HepG2 (cell line): ENCODE measurements around the gene ZNF174. TPM values are rescaled to one million over a fixed set of nuclear protein-coding genes. Genes with fewer than 3 reads are reported as not detected.

Experiments used
- ASH2L ChIP-seq: fragments of 300-600, 200-600 bp; sonication (generic); IDR thresholded peaks from 2 replicates; pipeline ENCODE4 v1.7.0; 2017; ENCODE audit warnings: low read depth, mild to moderate bottlenecking, moderate library complexity, mixed read lengths, low read length; ENCODE audit not compliant: insufficient read length
- ATF7-NPFF ChIP-seq: sonication (generic); formaldehyde crosslinking; IDR thresholded peaks from 2 replicates; pipeline ENCODE4 v1.8.1; 2023; ENCODE audit warnings: mild to moderate bottlenecking, low read depth, missing genetic modification reagents, moderate library complexity
- HMG20B ChIP-seq: conservative IDR thresholded peaks from 2 replicates; pipeline ENCODE4 v1.6.1; 2016; ENCODE audit warnings: missing genetic modification reagents, missing compliant biosample characterization
- HNF4G ChIP-seq, 2 experiments: sonication (generic) in 1 of 2; formaldehyde crosslinking in 1 of 2; IDR thresholded peaks; 2 replicates each; pipeline versions ENCODE4 v1.4.0 to v1.6.1; 2011 to 2020; ENCODE audit warnings: borderline replicate concordance in 2 of 2, low read depth in 2 of 2, mild to moderate bottlenecking in 2 of 2, low read length in 1 of 2, missing genetic modification reagents in 1 of 2, moderate library complexity in 1 of 2
- IRF9 ChIP-seq: sonication (generic); formaldehyde crosslinking; IDR thresholded peaks from 2 replicates; pipeline ENCODE4 v1.8.0; 2022; ENCODE audit warnings: missing genetic modification reagents, mild to moderate bottlenecking, borderline replicate concordance
- KAT2B ChIP-seq: fragments of 150-350 bp; IDR thresholded peaks from 2 replicates; pipeline ENCODE4 v1.6.1; 2014; ENCODE audit warnings: low read depth, low read length, borderline replicate concordance
- MAZ ChIP-seq, 2 experiments: sonication (generic) in 1 of 2; formaldehyde crosslinking in 1 of 2; IDR thresholded peaks; 2 replicates each; pipeline versions ENCODE4 v1.5.0 to v1.6.1; 2012 to 2020; ENCODE audit warnings: low read depth in 2 of 2, mild to moderate bottlenecking in 2 of 2, borderline replicate concordance in 1 of 2, improper control_type of control experiment in 1 of 2, low read length in 1 of 2, missing genetic modification reagents in 1 of 2, moderate library complexity in 1 of 2
- PITX1 ChIP-seq: sonication (generic); formaldehyde crosslinking; IDR thresholded peaks from 2 replicates; pipeline ENCODE4 v1.5.1; 2020; ENCODE audit warnings: mild to moderate bottlenecking, missing genetic modification reagents
- REPIN1 ChIP-seq: sonication (generic); formaldehyde crosslinking; IDR thresholded peaks from 2 replicates; pipeline ENCODE4 v1.8.0; 2022; ENCODE audit warnings: missing genetic modification reagents, low read depth, mild to moderate bottlenecking, borderline replicate concordance
- SOX6 ChIP-seq, 2 experiments: fragments of 450-650 bp in 1 of 2; sonication (generic) in 1 of 2; formaldehyde crosslinking in 1 of 2; IDR thresholded peaks; 2 replicates each; pipeline versions ENCODE4 v1.4.0 to v1.6.1; 2017 to 2020; ENCODE audit warnings: antibody characterized with exemption in 1 of 2, mild to moderate bottlenecking in 1 of 2, missing genetic modification reagents in 1 of 2
- ZC3H4 ChIP-seq: sonication (generic); formaldehyde crosslinking; IDR thresholded peaks from 2 replicates; pipeline ENCODE4 v1.4.0; 2020; ENCODE audit warnings: missing genetic modification reagents, borderline replicate concordance
- ZIK1 ChIP-seq: sonication (generic); formaldehyde crosslinking; IDR thresholded peaks from 2 replicates; pipeline ENCODE4 v1.5.0; 2020; ENCODE audit warnings: mild to moderate bottlenecking, low read depth, missing genetic modification reagents, borderline replicate concordance
- ZNF737 ChIP-seq: sonication (generic); formaldehyde crosslinking; IDR thresholded peaks from 2 replicates; pipeline ENCODE4 v1.5.0; 2020; ENCODE audit warnings: missing genetic modification reagents, mild to moderate bottlenecking, borderline replicate concordance
- polyA plus RNA-seq, 8 experiments: library from polyadenylated mRNA; depleted of rRNA in 3 of 8; stranded (reverse) in 7 of 8; unstranded in 1 of 8; fragments of >200 nt; fragmentation: Illumina TruSeq in 4 of 8; extraction: Trizol in 4 of 8; gene quantifications; 2 replicates each; pipeline versions ENCODE4 v1.2.1 to v1.2.3, GENCODE V29; 2011 to 2016; ENCODE audit warnings: low read depth in 4 of 8, missing spikeins in 1 of 8, mixed read lengths in 1 of 8; ENCODE audit not compliant: insufficient read depth in 1 of 8
- total RNA-seq, 5 experiments: library from RNA; depleted of rRNA; stranded (reverse); fragments of >200 nt; fragmentation: Illumina TruSeq; extraction: Trizol; gene quantifications; 2 replicates each; pipeline ENCODE4 v1.2.3, GENCODE V29; 2016; ENCODE audit warnings: low read depth in 1 of 5
- TF ChIP-seq, protein P1 (sequence below): sonication (generic); formaldehyde crosslinking; IDR thresholded peaks from 2 replicates; pipeline ENCODE4 v1.5.0; 2020; ENCODE audit warnings: missing genetic modification reagents
- TF ChIP-seq, protein P2 (sequence below), 2 experiments: sonication (generic) in 1 of 2; formaldehyde crosslinking in 1 of 2; IDR thresholded peaks; 2 replicates each; pipeline versions ENCODE4 v1.5.1 to v1.6.1; 2011 to 2020; ENCODE audit warnings: borderline replicate concordance in 1 of 2, low read depth in 1 of 2, low read length in 1 of 2, mild to moderate bottlenecking in 1 of 2, missing genetic modification reagents in 1 of 2, moderate library complexity in 1 of 2
- TF ChIP-seq, protein P3 (sequence below): sonication (generic); formaldehyde crosslinking; IDR thresholded peaks from 2 replicates; pipeline ENCODE4 v1.5.1; 2020; ENCODE audit warnings: missing genetic modification reagents, mild to moderate bottlenecking, borderline replicate concordance
- TF ChIP-seq, protein P4 (sequence below): sonication (generic); formaldehyde crosslinking; IDR thresholded peaks from 2 replicates; pipeline ENCODE4 v1.8.0; 2022; ENCODE audit warnings: mild to moderate bottlenecking, missing genetic modification reagents, borderline replicate concordance

Gene ZNF174
- total and polyA plus RNA-seq, 2 of the 13 experiments (the other 11 are each of a cell fraction or from before 2014, with no cell fraction given), result 8.3 to 10.6 TPM

GRCh38 chr16:3458852-3459361 is 57.9 kb downstream of the ZNF174 start (continued):
- no peak; the same call in 1 of the 2 replicates for TF ChIP-seq ZNF737
- TF ChIP-seq, protein P1, sequence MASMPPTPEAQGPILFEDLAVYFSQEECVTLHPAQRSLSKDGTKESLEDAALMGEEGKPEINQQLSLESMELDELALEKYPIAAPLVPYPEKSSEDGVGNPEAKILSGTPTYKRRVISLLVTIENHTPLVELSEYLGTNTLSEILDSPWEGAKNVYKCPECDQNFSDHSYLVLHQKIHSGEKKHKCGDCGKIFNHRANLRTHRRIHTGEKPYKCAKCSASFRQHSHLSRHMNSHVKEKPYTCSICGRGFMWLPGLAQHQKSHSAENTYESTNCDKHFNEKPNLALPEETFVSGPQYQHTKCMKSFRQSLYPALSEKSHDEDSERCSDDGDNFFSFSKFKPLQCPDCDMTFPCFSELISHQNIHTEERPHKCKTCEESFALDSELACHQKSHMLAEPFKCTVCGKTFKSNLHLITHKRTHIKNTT (CRISPR knock-in tag), result no peak
- no peak for TF ChIP-seq IRF9
- TF ChIP-seq KAT2B, result no peak
- no peak for TF ChIP-seq ATF7-NPFF (CRISPR knock-in tag)
- TF ChIP-seq HNF4G (IDR thresholded peaks at IDR 0.05; ENCODE audit: borderline replicate concordance, low read depth, low read length), result peak; percentile 84; the same call in 1 of the 2 replicates
- no peak; the same call in 1 of the 2 replicates for TF ChIP-seq HNF4G (CRISPR knock-in tag; IDR thresholded peaks at IDR 0.05; ENCODE audit: borderline replicate concordance, low read depth)
- TF ChIP-seq, protein P2, sequence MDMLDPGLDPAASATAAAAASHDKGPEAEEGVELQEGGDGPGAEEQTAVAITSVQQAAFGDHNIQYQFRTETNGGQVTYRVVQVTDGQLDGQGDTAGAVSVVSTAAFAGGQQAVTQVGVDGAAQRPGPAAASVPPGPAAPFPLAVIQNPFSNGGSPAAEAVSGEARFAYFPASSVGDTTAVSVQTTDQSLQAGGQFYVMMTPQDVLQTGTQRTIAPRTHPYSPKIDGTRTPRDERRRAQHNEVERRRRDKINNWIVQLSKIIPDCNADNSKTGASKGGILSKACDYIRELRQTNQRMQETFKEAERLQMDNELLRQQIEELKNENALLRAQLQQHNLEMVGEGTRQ (IDR thresholded peaks at IDR 0.05; ENCODE audit: low read depth, low read length), result peak; percentile 74
- TF ChIP-seq, protein P2 (CRISPR knock-in tag; IDR thresholded peaks at IDR 0.05; ENCODE audit: borderline replicate concordance), result peak; percentile 84; the same call in 1 of the 2 replicates
- no peak for TF ChIP-seq MAZ (IDR thresholded peaks at IDR 0.05; ENCODE audit: borderline replicate concordance, low read depth, low read length)
- no peak for TF ChIP-seq MAZ (CRISPR knock-in tag; IDR thresholded peaks at IDR 0.05; ENCODE audit: low read depth)
- TF ChIP-seq REPIN1 (CRISPR knock-in tag), result no peak
- TF ChIP-seq ZIK1 (CRISPR knock-in tag), result no peak
- no peak for TF ChIP-seq HMG20B (CRISPR knock-in tag)
- peak; percentile 68 for TF ChIP-seq ASH2L
- TF ChIP-seq ZC3H4 (CRISPR knock-in tag), result no peak
- TF ChIP-seq, protein P3, sequence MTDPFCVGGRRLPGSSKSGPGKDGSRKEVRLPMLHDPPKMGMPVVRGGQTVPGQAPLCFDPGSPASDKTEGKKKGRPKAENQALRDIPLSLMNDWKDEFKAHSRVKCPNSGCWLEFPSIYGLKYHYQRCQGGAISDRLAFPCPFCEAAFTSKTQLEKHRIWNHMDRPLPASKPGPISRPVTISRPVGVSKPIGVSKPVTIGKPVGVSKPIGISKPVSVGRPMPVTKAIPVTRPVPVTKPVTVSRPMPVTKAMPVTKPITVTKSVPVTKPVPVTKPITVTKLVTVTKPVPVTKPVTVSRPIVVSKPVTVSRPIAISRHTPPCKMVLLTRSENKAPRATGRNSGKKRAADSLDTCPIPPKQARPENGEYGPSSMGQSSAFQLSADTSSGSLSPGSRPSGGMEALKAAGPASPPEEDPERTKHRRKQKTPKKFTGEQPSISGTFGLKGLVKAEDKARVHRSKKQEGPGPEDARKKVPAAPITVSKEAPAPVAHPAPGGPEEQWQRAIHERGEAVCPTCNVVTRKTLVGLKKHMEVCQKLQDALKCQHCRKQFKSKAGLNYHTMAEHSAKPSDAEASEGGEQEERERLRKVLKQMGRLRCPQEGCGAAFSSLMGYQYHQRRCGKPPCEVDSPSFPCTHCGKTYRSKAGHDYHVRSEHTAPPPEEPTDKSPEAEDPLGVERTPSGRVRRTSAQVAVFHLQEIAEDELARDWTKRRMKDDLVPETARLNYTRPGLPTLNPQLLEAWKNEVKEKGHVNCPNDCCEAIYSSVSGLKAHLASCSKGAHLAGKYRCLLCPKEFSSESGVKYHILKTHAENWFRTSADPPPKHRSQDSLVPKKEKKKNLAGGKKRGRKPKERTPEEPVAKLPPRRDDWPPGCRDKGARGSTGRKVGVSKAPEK (CRISPR knock-in tag), result no peak
- TF ChIP-seq, protein P4, sequence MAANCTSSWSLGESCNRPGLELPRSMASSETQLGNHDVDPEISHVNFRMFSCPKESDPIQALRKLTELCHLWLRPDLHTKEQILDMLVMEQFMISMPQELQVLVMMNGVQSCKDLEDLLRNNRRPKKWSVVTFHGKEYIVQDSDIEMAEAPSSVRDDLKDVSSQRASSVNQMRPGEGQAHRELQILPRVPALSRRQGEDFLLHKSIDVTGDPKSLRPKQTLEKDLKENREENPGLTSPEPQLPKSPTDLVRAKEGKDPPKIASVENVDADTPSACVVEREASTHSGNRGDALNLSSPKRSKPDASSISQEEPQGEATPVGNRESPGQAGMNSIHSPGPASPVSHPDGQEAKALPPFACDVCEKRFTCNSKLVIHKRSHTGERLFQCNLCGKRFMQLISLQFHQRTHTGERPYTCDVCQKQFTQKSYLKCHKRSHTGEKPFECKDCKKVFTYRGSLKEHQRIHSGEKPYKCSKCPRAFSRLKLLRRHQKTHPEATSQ (CRISPR knock-in tag), result no peak
- TF ChIP-seq SOX6 (IDR thresholded peaks at IDR 0.05), result no peak
- peak; percentile 34; the same call in 1 of the 2 replicates for TF ChIP-seq SOX6 (CRISPR knock-in tag; IDR thresholded peaks at IDR 0.05)
- no peak; the same call in 1 of the 2 replicates for TF ChIP-seq PITX1
